Suprapubic skin (tissue), 4 donors: ENCODE measurements around the gene AAK1.

Experiments used
- CTCF ChIP-seq, 2 donors: fragments of 200-600 bp in 1 of 2; fragments of 450-650 bp in 1 of 2; sonication (generic) in 1 of 2; IDR thresholded peaks; one replicate each; pipeline ENCODE4 v1.5.1; 2016 to 2019; ENCODE audit warnings: antibody characterized with exemption in 2 of 2, mild to moderate bottlenecking in 1 of 2, moderate library complexity in 1 of 2
- EP300 ChIP-seq: sonication (generic); formaldehyde crosslinking; IDR thresholded peaks from one replicate; pipeline ENCODE4 v1.6.1; 2017; ENCODE audit warnings: antibody characterized with exemption
- POLR2AphosphoS5 ChIP-seq, 3 donors: sonication (generic); formaldehyde crosslinking; IDR thresholded peaks; one replicate each; pipeline ENCODE4 v1.6.1; 2017; ENCODE audit warnings: antibody characterized with exemption in 3 of 3

DNA sequence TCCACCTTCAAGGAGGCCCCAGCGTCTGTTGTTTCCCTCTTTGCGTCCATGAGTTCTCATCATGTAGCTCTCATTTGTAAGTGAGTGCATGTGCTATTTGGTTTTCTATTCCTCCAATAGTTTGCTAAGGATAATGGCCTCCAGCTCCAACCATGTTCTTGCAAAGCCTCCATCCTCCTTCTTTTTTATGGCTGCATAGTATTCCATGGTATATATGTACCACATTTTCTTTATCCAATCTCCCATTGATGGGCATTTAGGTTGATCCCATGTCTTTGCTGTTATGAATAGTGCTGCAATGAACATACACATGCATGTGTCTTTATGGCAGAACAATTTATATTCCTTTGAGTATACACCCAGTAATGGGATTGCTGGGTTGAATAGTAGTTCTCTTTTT, 133.3 kb downstream of the AAK1 start:
- no peak for TF ChIP-seq EP300
- no peak for TF ChIP-seq CTCF (IDR thresholded peaks at IDR 0.05)
- TF ChIP-seq POLR2AphosphoS5 (IDR thresholded peaks at IDR 0.05): no peak
